Panc1 (cell line): ENCODE data around the gene SETD5.

ENCODE experiments used
- POLR2AphosphoS5 ChIP-seq: IDR thresholded peaks from 2 replicates; pipeline ENCODE4 v1.6.1; 2012; ENCODE audit warnings: mild to moderate bottlenecking, low read depth, low read length, moderate library complexity
- SIN3A ChIP-seq: IDR thresholded peaks from 2 replicates; pipeline ENCODE4 v1.6.1; 2012; ENCODE audit warnings: low read depth, mild to moderate bottlenecking, low read length, moderate library complexity, borderline replicate concordance; ENCODE audit not compliant: insufficient read depth
- TCF7L2 ChIP-seq: IDR thresholded peaks from 2 replicates; pipeline ENCODE4 v1.6.1; 2011; ENCODE audit warnings: mild to moderate bottlenecking, low read depth, low read length, inconsistent platforms
- TF ChIP-seq, protein P1 (sequence below): fragments of 450-650 bp; IDR thresholded peaks from 2 replicates; pipeline ENCODE4 v1.5.1; 2017; ENCODE audit warnings: mild to moderate bottlenecking
- TF ChIP-seq, protein P2 (sequence below), 2 experiments: IDR thresholded peaks; 2 replicates each; pipeline ENCODE4 v1.6.1; 2011 to 2012; ENCODE audit warnings: low read depth in 2 of 2, control low read depth in 1 of 2, low read length in 1 of 2, mild to moderate bottlenecking in 1 of 2, moderate library complexity in 1 of 2; ENCODE audit not compliant: insufficient read depth in 1 of 2

DNA sequence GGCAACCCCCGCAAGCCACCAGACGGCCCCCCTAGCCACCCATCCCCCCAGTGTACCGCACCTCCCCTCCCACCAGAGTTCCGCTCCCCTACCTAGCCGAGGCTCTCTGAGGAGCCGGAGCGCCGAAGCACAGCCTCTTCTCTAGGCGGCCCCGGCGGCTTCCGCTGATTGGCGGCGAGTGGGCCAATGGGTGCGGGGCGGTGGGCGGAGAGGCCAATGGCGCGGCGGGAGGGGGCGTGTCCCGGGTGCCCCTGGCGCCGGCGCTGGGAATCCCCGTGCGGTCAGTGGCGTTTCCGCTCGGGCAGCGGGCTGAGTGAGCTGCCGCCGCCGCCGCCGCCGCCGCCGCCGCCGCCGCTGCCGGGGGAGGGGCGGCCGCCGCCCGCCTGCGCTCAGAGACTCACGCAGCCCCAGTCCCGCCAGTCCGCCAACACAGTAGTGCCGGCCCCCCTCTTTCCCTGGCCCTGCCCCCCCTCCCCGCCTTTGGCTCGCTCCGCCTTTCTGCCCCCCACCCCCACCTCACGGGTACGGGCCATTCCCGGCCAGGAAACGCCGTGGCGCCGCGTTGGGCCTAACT is at the start of gene SETD5:
- TF ChIP-seq, protein P1, sequence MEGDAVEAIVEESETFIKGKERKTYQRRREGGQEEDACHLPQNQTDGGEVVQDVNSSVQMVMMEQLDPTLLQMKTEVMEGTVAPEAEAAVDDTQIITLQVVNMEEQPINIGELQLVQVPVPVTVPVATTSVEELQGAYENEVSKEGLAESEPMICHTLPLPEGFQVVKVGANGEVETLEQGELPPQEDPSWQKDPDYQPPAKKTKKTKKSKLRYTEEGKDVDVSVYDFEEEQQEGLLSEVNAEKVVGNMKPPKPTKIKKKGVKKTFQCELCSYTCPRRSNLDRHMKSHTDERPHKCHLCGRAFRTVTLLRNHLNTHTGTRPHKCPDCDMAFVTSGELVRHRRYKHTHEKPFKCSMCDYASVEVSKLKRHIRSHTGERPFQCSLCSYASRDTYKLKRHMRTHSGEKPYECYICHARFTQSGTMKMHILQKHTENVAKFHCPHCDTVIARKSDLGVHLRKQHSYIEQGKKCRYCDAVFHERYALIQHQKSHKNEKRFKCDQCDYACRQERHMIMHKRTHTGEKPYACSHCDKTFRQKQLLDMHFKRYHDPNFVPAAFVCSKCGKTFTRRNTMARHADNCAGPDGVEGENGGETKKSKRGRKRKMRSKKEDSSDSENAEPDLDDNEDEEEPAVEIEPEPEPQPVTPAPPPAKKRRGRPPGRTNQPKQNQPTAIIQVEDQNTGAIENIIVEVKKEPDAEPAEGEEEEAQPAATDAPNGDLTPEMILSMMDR, result no peak
- TF ChIP-seq TCF7L2 (no peak), POLR2AphosphoS5 (peak; percentile 88), SIN3A (no peak)
- TF ChIP-seq, protein P2, sequence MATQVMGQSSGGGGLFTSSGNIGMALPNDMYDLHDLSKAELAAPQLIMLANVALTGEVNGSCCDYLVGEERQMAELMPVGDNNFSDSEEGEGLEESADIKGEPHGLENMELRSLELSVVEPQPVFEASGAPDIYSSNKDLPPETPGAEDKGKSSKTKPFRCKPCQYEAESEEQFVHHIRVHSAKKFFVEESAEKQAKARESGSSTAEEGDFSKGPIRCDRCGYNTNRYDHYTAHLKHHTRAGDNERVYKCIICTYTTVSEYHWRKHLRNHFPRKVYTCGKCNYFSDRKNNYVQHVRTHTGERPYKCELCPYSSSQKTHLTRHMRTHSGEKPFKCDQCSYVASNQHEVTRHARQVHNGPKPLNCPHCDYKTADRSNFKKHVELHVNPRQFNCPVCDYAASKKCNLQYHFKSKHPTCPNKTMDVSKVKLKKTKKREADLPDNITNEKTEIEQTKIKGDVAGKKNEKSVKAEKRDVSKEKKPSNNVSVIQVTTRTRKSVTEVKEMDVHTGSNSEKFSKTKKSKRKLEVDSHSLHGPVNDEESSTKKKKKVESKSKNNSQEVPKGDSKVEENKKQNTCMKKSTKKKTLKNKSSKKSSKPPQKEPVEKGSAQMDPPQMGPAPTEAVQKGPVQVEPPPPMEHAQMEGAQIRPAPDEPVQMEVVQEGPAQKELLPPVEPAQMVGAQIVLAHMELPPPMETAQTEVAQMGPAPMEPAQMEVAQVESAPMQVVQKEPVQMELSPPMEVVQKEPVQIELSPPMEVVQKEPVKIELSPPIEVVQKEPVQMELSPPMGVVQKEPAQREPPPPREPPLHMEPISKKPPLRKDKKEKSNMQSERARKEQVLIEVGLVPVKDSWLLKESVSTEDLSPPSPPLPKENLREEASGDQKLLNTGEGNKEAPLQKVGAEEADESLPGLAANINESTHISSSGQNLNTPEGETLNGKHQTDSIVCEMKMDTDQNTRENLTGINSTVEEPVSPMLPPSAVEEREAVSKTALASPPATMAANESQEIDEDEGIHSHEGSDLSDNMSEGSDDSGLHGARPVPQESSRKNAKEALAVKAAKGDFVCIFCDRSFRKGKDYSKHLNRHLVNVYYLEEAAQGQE (IDR thresholded peaks at IDR 0.05; ENCODE audit: insufficient read depth in 1 of 2, low read depth in 2 of 2, low read length in 1 of 2), result no peak
